HK-2 (cell line): Measurements from ENCODE around the gene MGMT.

Experiments
- DNase-seq: peaks from one replicate; pipeline ENCODE4 v3.0.0-alpha.2; 2018; ENCODE audit not compliant: unreplicated experiment

The MGMT gene

GRCh38 chr10:129455625-129456024 lies 11.4 kb upstream of the MGMT start:
- DNase-seq = no peak

- DNase-seq = no peak
Observed at GRCh38 chr10:129459762-129460539, 7.1 kb upstream of the MGMT start.

- no peak for DNase-seq
Observed at GRCh38 chr10:129462257-129462795, 4.7 kb upstream of the MGMT start.

GRCh38 chr10:129464251-129464650 lies 2.8 kb upstream of the MGMT start:
- DNase-seq = no peak

GRCh38 chr10:129465796-129466702 lies 992 bp upstream of the MGMT start:
- peak; percentile 34 for DNase-seq

- peak; percentile 25 for DNase-seq
Observed at GRCh38 chr10:129467359-129468064, 471 bp downstream of the MGMT start.

- DNase-seq = no peak
Observed at GRCh38 chr10:129468187-129468586, 1.1 kb downstream of the MGMT start.

- DNase-seq = no peak
Observed at GRCh38 chr10:129470103-129470851, 3.2 kb downstream of the MGMT start.

- no peak for DNase-seq
Observed at GRCh38 chr10:129471447-129472175, 4.6 kb downstream of the MGMT start.

GRCh38 chr10:129472696-129473555 lies 5.9 kb downstream of the MGMT start:
- no peak for DNase-seq

GRCh38 chr10:129474642-129475041 lies 7.6 kb downstream of the MGMT start:
- no peak for DNase-seq

- DNase-seq = no peak
Observed at GRCh38 chr10:129476431-129476830, 9.4 kb downstream of the MGMT start.

GRCh38 chr10:129477051-129477450 lies 10.0 kb downstream of the MGMT start:
- no peak for DNase-seq

- no peak for DNase-seq
Observed at GRCh38 chr10:129481641-129482040, 14.6 kb downstream of the MGMT start.

- no peak for DNase-seq
Observed at GRCh38 chr10:129483430-129484010, 16.5 kb downstream of the MGMT start.

- DNase-seq = no peak
Observed at GRCh38 chr10:129486805-129487204, 19.8 kb downstream of the MGMT start.

GRCh38 chr10:129491123-129491734 lies 24.2 kb downstream of the MGMT start:
- no peak for DNase-seq

- DNase-seq = no peak
Observed at GRCh38 chr10:129494176-129494575, 27.1 kb downstream of the MGMT start.

GRCh38 chr10:129494740-129495139 lies 27.7 kb downstream of the MGMT start:
- no peak for DNase-seq
